NCI-H2029 treated with DMSO at 0.1 percent for 48 hours (cell line): Measurements from ENCODE around the gene B3GAT3.
"Not testable (repeated sequence)": the region's sequence is repeated elsewhere in the genome, so short reads cannot be mapped to it uniquely, and the experiment has no call there.

Source experiments
- DNase-seq: peaks from one replicate; lab custom pipeline; 2025; lab: John Stamatoyannopoulos, UW

The B3GAT3 gene

GRCh38 chr11:62577046-62577714 lies 44.6 kb downstream of the B3GAT3 start:
- DNase-seq = no peak

- no peak for DNase-seq
Measured at GRCh38 chr11:62575837-62576236, 45.9 kb downstream of the B3GAT3 start.

- DNase-seq = no peak
Measured at GRCh38 chr11:62575156-62575555, 46.6 kb downstream of the B3GAT3 start.

- no peak for DNase-seq
Measured at GRCh38 chr11:62574363-62575071, 47.3 kb downstream of the B3GAT3 start.

GRCh38 chr11:62573592-62574362 lies 48.0 kb downstream of the B3GAT3 start, which contains the start of gene EEF1G:
EEF1G (minus strand) TSS chr11:62573891; CDS start chr11:62573842, 49 bp downstream.
- peak; percentile 98 for DNase-seq

- peak; percentile 5 for DNase-seq
Measured at GRCh38 chr11:62573006-62573591, 48.7 kb downstream of the B3GAT3 start.

GRCh38 chr11:62572431-62572830 lies 49.4 kb downstream of the B3GAT3 start:
- DNase-seq = no peak

GRCh38 chr11:62571493-62571892 lies 50.3 kb downstream of the B3GAT3 start:
- DNase-seq = not testable (repeated sequence)

- not testable (repeated sequence) for DNase-seq
Measured at GRCh38 chr11:62570903-62571302, 50.9 kb downstream of the B3GAT3 start.

- DNase-seq = no peak
Measured at GRCh38 chr11:62569611-62570010, 52.2 kb downstream of the B3GAT3 start.

- no peak for DNase-seq
Measured at GRCh38 chr11:62567018-62567633, 54.7 kb downstream of the B3GAT3 start.

- no peak for DNase-seq
Measured at GRCh38 chr11:62566247-62566646, 55.5 kb downstream of the B3GAT3 start.
